Immature natural killer cell (primary cell): ENCODE results near the gene KLC3. TPM values are rescaled to one million over a fixed set of nuclear protein-coding genes. Genes with fewer than 3 reads are reported as not detected.

Source experiments
- DNase-seq, 3 donors: peaks; one replicate each; pipeline ENCODE4 v3.0.0; 2022; ENCODE audit warnings: mixed read lengths in 1 of 3
- H3K27ac Mint-ChIP-seq, 6 donors: one replicate each; pipeline ENCODE4 v1.8.0; 2020; ENCODE audit warnings: mixed read lengths in 6 of 6, mild to moderate bottlenecking in 5 of 6, inconsistent platforms in 4 of 6, moderate library complexity in 3 of 6
- H3K27me3 Mint-ChIP-seq, 3 donors: one replicate each; pipeline ENCODE4 v1.8.0; 2020 to 2021; ENCODE audit warnings: low read depth in 3 of 3, mild to moderate bottlenecking in 3 of 3, mixed read lengths in 3 of 3, moderate library complexity in 3 of 3, inconsistent platforms in 1 of 3
- H3K36me3 Mint-ChIP-seq, 3 donors: one replicate each; pipeline ENCODE4 v1.8.0; 2020; ENCODE audit warnings: mixed read lengths in 3 of 3, inconsistent platforms in 2 of 3, mild to moderate bottlenecking in 2 of 3
- H3K4me1 Mint-ChIP-seq, 2 donors: one replicate each; pipeline ENCODE4 v1.8.0; 2020; ENCODE audit warnings: inconsistent platforms in 2 of 2, mild to moderate bottlenecking in 2 of 2, mixed read lengths in 2 of 2, moderate library complexity in 1 of 2
- H3K4me3 Mint-ChIP-seq, 5 donors: one replicate each; pipeline ENCODE4 v1.8.0; 2020; ENCODE audit warnings: mild to moderate bottlenecking in 5 of 5, mixed read lengths in 5 of 5, inconsistent platforms in 3 of 5, moderate library complexity in 3 of 5
- H3K9me3 Mint-ChIP-seq, 6 donors: one replicate each; pipeline ENCODE4 v1.8.0; 2020; ENCODE audit warnings: mild to moderate bottlenecking in 6 of 6, mixed read lengths in 6 of 6, inconsistent platforms in 4 of 6, moderate library complexity in 3 of 6
- polyA plus RNA-seq, 3 donors: library from polyadenylated mRNA; unstranded; fragments of 300-500 nt; fragmentation: Illumina TruSeq; gene quantifications; one replicate each; pipeline ENCODE4 v1.2.3, GENCODE V29; 2021

KLC3 gene
- polyA plus RNA-seq, 3 donors from 2014 or later = not detected

- Mint-ChIP-seq H3K36me3 (no peaks in the 10 kb centered on the region), H3K9me3 (no peaks in the 10 kb centered on the region), H3K27me3 (peaks cover 9 to 23% (median 18%) of the 10 kb centered on the region in 3 donors), H3K4me1 (no peaks in the 10 kb centered on the region), H3K27ac (peak overlapping the region in 1 of 6 donors; percentile 28), H3K4me3 (no peak overlapping the region)
- no peak for DNase-seq
Observed at GRCh38 chr19:45385392-45386221, 45.1 kb downstream of the KLC3 start.

- Mint-ChIP-seq H3K9me3 (no peaks in the 10 kb centered on the region), H3K36me3 (no peaks in the 10 kb centered on the region), H3K4me3 (no peak overlapping the region), H3K4me1 (no peaks in the 10 kb centered on the region), H3K27ac (no peak overlapping the region), H3K27me3 (peaks cover 1 to 16% (median 9%) of the 10 kb centered on the region in 3 donors)
- no peak for DNase-seq
Observed at GRCh38 chr19:45391346-45391745, 50.8 kb downstream of the KLC3 start.

- no peak overlapping the region for H3K4me3 Mint-ChIP-seq
- H3K9me3 Mint-ChIP-seq = no peaks in the 10 kb centered on the region
- H3K36me3 Mint-ChIP-seq = no peaks in the 10 kb centered on the region
- no peaks in the 10 kb centered on the region for H3K4me1 Mint-ChIP-seq
- no peak for DNase-seq
- no peak overlapping the region for H3K27ac Mint-ChIP-seq
- peaks cover 3 to 19% (median 9%) of the 10 kb centered on the region in 3 donors for H3K27me3 Mint-ChIP-seq
Observed at GRCh38 chr19:45391871-45392665, 51.5 kb downstream of the KLC3 start.

- Mint-ChIP-seq H3K36me3 (no peaks in the 10 kb centered on the region), H3K27ac (no peak overlapping the region), H3K9me3 (peaks cover 0 to 1% (median 0%) of the 10 kb centered on the region in 6 donors), H3K27me3 (peaks cover 9 to 12% (median 10%) of the 10 kb centered on the region in 3 donors), H3K4me1 (peaks cover 5 to 8% of the 10 kb centered on the region in 2 donors), H3K4me3 (no peak overlapping the region)
- DNase-seq = no peak
Observed at GRCh38 chr19:45395821-45396617, 55.5 kb downstream of the KLC3 start.

- no peak overlapping the region for H3K27ac Mint-ChIP-seq
- DNase-seq = no peak
- peaks cover 13 to 25% (median 17%) of the 10 kb centered on the region in 3 donors for H3K27me3 Mint-ChIP-seq
- H3K4me3 Mint-ChIP-seq = no peak overlapping the region
- no peaks in the 10 kb centered on the region for H3K36me3 Mint-ChIP-seq
- peaks cover 0 to 1% (median 0%) of the 10 kb centered on the region in 6 donors for H3K9me3 Mint-ChIP-seq
- H3K4me1 Mint-ChIP-seq = peaks cover 23 to 29% of the 10 kb centered on the region in 2 donors
Observed at GRCh38 chr19:45400192-45400591, 59.6 kb downstream of the KLC3 start.

Other genes with a start within 250 kb of the KLC3 start
- gene PPP1R37, start 247.6 kb upstream of the KLC3 start, polyA plus RNA-seq = 1 to 10 TPM in 1 of 3 donors, under 1 TPM in 1, not detected in 1; 0.37 to 1.1 TPM
- gene NKPD1, start 179.8 kb upstream of the KLC3 start, polyA plus RNA-seq = under 1 TPM in 2 of 3 donors, not detected in 1; 0.18 to 0.43 TPM
- 100 to 1,000 TPM; 132 to 193 (median 166) TPM for gene TRAPPC6A, start 162.5 kb upstream of the KLC3 start, polyA plus RNA-seq
- 10 to 100 TPM in 1 of 3 donors, 1 to 10 TPM in 2; 2.9 to 22.4 (median 8.5) TPM for gene BLOC1S3, start 162.0 kb upstream of the KLC3 start, polyA plus RNA-seq
- gene EXOC3L2, start 95.3 kb upstream of the KLC3 start, polyA plus RNA-seq = not detected
- gene MARK4, start 89.5 kb upstream of the KLC3 start, polyA plus RNA-seq = 1 to 10 TPM in 1 of 3 donors, not detected in 2; 1.6 TPM
- gene CKM, start 17.9 kb upstream of the KLC3 start, polyA plus RNA-seq = not detected
- 1 to 10 TPM; 2.4 to 8.7 (median 3.1) TPM for gene ERCC2, start 29.8 kb downstream of the KLC3 start, polyA plus RNA-seq
- under 1 TPM in 2 of 3 donors, not detected in 1; 0.08 to 0.84 TPM for gene PPP1R13L, start 64.3 kb downstream of the KLC3 start, polyA plus RNA-seq
- 1 to 10 TPM in 1 of 3 donors, under 1 TPM in 2; 0.43 to 2.3 (median 0.77) TPM for gene POLR1G, start 65.9 kb downstream of the KLC3 start, polyA plus RNA-seq
- gene ERCC1, start 83.2 kb downstream of the KLC3 start, polyA plus RNA-seq = 10 to 100 TPM; 50.8 to 62.2 (median 54.5) TPM
- 10 to 100 TPM; 11.6 to 30.1 (median 11.6) TPM for gene FOSB, start 127.2 kb downstream of the KLC3 start, polyA plus RNA-seq
- gene RTN2, start 156.3 kb downstream of the KLC3 start, polyA plus RNA-seq = under 1 TPM in 2 of 3 donors, not detected in 1; 0.48 to 0.80 TPM
- gene PPM1N, start 157.7 kb downstream of the KLC3 start, polyA plus RNA-seq = 1 to 10 TPM; 3.9 to 5.7 (median 4.0) TPM
- 100 to 1,000 TPM in 1 of 3 donors, 10 to 100 TPM in 2; 91.2 to 126 (median 93.4) TPM for gene VASP, start 166.7 kb downstream of the KLC3 start, polyA plus RNA-seq
- gene OPA3, start 244.1 kb downstream of the KLC3 start, polyA plus RNA-seq = 10 to 100 TPM in 1 of 3 donors, 1 to 10 TPM in 1, not detected in 1; 3.3 to 18.4 TPM